WTC11 (cell line): Measurements from ENCODE around the gene AASDHPPT. TPM values are rescaled to one million over a fixed set of nuclear protein-coding genes. Genes with fewer than 3 reads are reported as not detected.

Experiments
- ATAC-seq: fragments of 200-7000 bp; cut with Tn5 transposase; 2 replicates; pipeline ENCODE4 v1.10.0; 2021; ENCODE audit warnings: mild to moderate bottlenecking, moderate library complexity
- CTCF ChIA-PET: fragments of 300-600 bp; sonication (Branson Sonifier 250); formaldehyde crosslinking; loops from one replicate; lab custom pipeline; 2021; ENCODE audit warnings: antibody characterized with exemption; lab: Charles Lee
- POLR2A ChIA-PET: fragments of 350-600 bp; sonication (Branson Sonifier 250); formaldehyde crosslinking; loops from one replicate; lab custom pipeline; 2021; ENCODE audit warnings: antibody characterized with exemption; lab: Charles Lee
- DNase-seq: peaks from one replicate; pipeline ENCODE4 v3.0.0; 2021; ENCODE audit warnings: low spot score
- H3K27ac Mint-ChIP-seq: 2 replicates; pipeline ENCODE4 v1.8.0; 2021; ENCODE audit warnings: mixed read lengths
- H3K27me3 Mint-ChIP-seq: 2 replicates; pipeline ENCODE4 v1.8.0; 2021; ENCODE audit warnings: low read depth, mild to moderate bottlenecking, moderate library complexity, mixed read lengths
- H3K36me3 Mint-ChIP-seq: 2 replicates; pipeline ENCODE4 v1.8.0; 2021; ENCODE audit warnings: mixed read lengths
- H3K4me1 Mint-ChIP-seq: 2 replicates; pipeline ENCODE4 v1.8.0; 2022; ENCODE audit warnings: mixed read lengths
- H3K4me3 Mint-ChIP-seq: 2 replicates; pipeline ENCODE4 v1.8.0; 2021; ENCODE audit warnings: mild to moderate bottlenecking, moderate library complexity, mixed read lengths
- H3K9me3 Mint-ChIP-seq: 2 replicates; pipeline ENCODE4 v1.8.0; 2021; ENCODE audit warnings: mixed read lengths
- ARID4B ChIP-seq: sonication (generic); formaldehyde crosslinking; IDR thresholded peaks from 2 replicates; pipeline ENCODE4 v1.8.0; 2023; ENCODE audit warnings: missing genetic modification reagents, mild to moderate bottlenecking, borderline replicate concordance
- ATF1 ChIP-seq: sonication (generic); formaldehyde crosslinking; IDR thresholded peaks from 2 replicates; pipeline ENCODE4 v1.8.1; 2023; ENCODE audit warnings: mild to moderate bottlenecking, moderate library complexity, missing genetic modification reagents
- ATF6 ChIP-seq: sonication (generic); formaldehyde crosslinking; IDR thresholded peaks from 2 replicates; pipeline ENCODE4 v1.8.1; 2023; ENCODE audit warnings: mild to moderate bottlenecking, missing genetic modification reagents
- IRF2 ChIP-seq: sonication (generic); formaldehyde crosslinking; IDR thresholded peaks from 2 replicates; pipeline ENCODE4 v1.8.0; 2022; ENCODE audit warnings: low read depth, missing genetic modification reagents, borderline replicate concordance
- MYBL2 ChIP-seq: sonication (generic); formaldehyde crosslinking; IDR thresholded peaks from 2 replicates; pipeline ENCODE4 v1.8.1; 2023; ENCODE audit warnings: mild to moderate bottlenecking, moderate library complexity, missing genetic modification reagents
- NR1H2 ChIP-seq: sonication (generic); formaldehyde crosslinking; IDR thresholded peaks from 2 replicates; pipeline ENCODE4 v1.9.0; 2021; ENCODE audit warnings: mild to moderate bottlenecking, moderate library complexity, missing genetic modification reagents
- ZMAT4 ChIP-seq: fragments of 250-450 bp; sonication (Bioruptor Pico); IDR thresholded peaks from 2 replicates; pipeline ENCODE4 v1.9.0; 2021; ENCODE audit warnings: mild to moderate bottlenecking
- ZNF138 ChIP-seq: sonication (generic); formaldehyde crosslinking; conservative IDR thresholded peaks from 2 replicates; pipeline ENCODE4 v1.8.1; 2022; ENCODE audit warnings: mild to moderate bottlenecking, moderate library complexity, missing genetic modification reagents
- ZNF232 ChIP-seq: sonication (generic); formaldehyde crosslinking; IDR thresholded peaks from 2 replicates; pipeline ENCODE4 v1.8.0; 2022; ENCODE audit warnings: mild to moderate bottlenecking, missing genetic modification reagents
- ZNF281 ChIP-seq: sonication (generic); formaldehyde crosslinking; IDR thresholded peaks from 2 replicates; pipeline ENCODE4 v1.8.0; 2023; ENCODE audit warnings: mild to moderate bottlenecking, missing genetic modification reagents
- ZNF416 ChIP-seq: fragments of 250-450 bp; sonication (Bioruptor Pico); IDR thresholded peaks from 2 replicates; pipeline ENCODE4 v1.9.0; 2021; ENCODE audit warnings: mild to moderate bottlenecking, inconsistent platforms
- total RNA-seq: library from RNA; stranded (reverse); gene quantifications from 3 replicates; pipeline ENCODE4 v1.2.3, GENCODE V29; 2021
- TF ChIP-seq, protein P1 (sequence below): sonication (generic); formaldehyde crosslinking; IDR thresholded peaks from 2 replicates; pipeline ENCODE4 v1.8.0; 2022; ENCODE audit warnings: mild to moderate bottlenecking, missing genetic modification reagents
- TF ChIP-seq, protein P2 (sequence below): fragments of 250-450 bp; sonication (Bioruptor Pico); IDR thresholded peaks from 2 replicates; pipeline ENCODE4 v1.8.0; 2021; ENCODE audit warnings: mild to moderate bottlenecking
- TF ChIP-seq, protein P3 (sequence below): sonication (generic); formaldehyde crosslinking; IDR thresholded peaks from 2 replicates; pipeline ENCODE4 v1.8.1; 2022; ENCODE audit warnings: low read depth, mild to moderate bottlenecking, moderate library complexity, missing genetic modification reagents, borderline replicate concordance
- TF ChIP-seq, protein P4 (sequence below): sonication (generic); formaldehyde crosslinking; conservative IDR thresholded peaks from 2 replicates; pipeline ENCODE4 v1.8.1; 2022; ENCODE audit warnings: mild to moderate bottlenecking, missing genetic modification reagents
- TF ChIP-seq, protein P5 (sequence below): fragments of 250-450 bp; sonication (Bioruptor Pico); IDR thresholded peaks from 2 replicates; pipeline ENCODE4 v1.9.0; 2021; ENCODE audit warnings: mild to moderate bottlenecking, borderline replicate concordance

AASDHPPT gene
- total RNA-seq, 1 experiment from 2014 or later = 37.0 TPM

DNA sequence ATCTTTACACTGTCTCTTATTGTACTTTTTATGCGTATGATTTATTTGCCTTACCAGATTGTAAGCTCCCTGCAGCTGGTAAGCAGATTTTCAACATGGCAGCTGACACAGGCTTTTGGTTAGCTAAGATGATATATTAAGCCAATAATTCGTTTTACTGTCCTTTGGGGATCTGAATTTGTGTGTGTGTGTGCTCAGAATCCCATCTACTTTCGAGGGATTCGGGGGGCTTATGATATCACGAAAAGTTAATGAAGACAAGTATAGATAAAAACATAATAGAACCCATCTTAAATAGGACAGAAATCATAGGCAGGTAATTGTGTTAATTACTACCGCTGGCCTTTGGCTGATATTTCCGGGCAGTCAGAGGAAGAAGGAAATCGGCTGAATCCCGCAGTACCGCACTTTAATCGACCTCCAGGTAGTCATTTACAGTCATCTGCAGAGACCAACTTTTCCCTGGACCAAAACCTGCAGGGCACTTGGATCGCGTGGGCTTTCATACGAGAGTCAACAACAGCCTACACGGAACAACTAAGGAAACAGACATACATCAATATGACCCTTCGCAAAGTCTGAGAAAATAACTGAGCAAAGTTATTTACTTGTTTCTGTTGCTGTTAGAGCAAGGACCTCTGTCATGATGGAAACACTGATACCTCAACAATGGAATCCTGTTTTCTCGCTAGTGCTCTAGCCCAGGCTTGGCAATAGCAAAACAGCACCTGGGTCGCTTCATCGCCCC, 1.1 kb upstream of the AASDHPPT start:
- H3K27me3 Mint-ChIP-seq = no peaks in the 10 kb centered on the region
- peak overlapping the region; percentile 98 for H3K27ac Mint-ChIP-seq
- DNase-seq = no peak
- peak overlapping the region; percentile 85 for H3K4me3 Mint-ChIP-seq
- H3K4me1 Mint-ChIP-seq = peaks cover 33% of the 10 kb centered on the region
- CTCF ChIA-PET = interaction anchor here (1.0 to 2.4 kb wide), 5 partner anchors 10 to 213 kb away, joined by 3 to 11 read pairs (median 4); no protein-coding TSS in a partner anchor
- POLR2A ChIA-PET = interaction anchor here (0.6 to 1.2 kb wide), 5 partner anchors 24 to 116 kb away, joined by 3 to 12 read pairs (median 3); no protein-coding TSS in a partner anchor
- TF ChIP-seq, protein P1, sequence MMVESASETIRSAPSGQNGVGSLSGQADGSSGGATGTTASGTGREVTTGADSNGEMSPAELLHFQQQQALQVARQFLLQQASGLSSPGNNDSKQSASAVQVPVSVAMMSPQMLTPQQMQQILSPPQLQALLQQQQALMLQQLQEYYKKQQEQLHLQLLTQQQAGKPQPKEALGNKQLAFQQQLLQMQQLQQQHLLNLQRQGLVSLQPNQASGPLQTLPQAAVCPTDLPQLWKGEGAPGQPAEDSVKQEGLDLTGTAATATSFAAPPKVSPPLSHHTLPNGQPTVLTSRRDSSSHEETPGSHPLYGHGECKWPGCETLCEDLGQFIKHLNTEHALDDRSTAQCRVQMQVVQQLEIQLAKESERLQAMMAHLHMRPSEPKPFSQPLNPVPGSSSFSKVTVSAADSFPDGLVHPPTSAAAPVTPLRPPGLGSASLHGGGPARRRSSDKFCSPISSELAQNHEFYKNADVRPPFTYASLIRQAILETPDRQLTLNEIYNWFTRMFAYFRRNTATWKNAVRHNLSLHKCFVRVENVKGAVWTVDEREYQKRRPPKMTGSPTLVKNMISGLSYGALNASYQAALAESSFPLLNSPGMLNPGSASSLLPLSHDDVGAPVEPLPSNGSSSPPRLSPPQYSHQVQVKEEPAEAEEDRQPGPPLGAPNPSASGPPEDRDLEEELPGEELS (CRISPR knock-in tag) = no peak
- TF ChIP-seq ATF6 (CRISPR knock-in tag) (no peak), ZNF232 (CRISPR knock-in tag) (no peak), NR1H2 (no peak), IRF2 (CRISPR knock-in tag) (no peak), ZMAT4 (no peak), ZNF138 (CRISPR knock-in tag) (no peak), MYBL2 (CRISPR knock-in tag) (no peak), ZNF281 (no peak), ZNF416 (no peak), ARID4B (CRISPR knock-in tag) (no peak), ATF1 (no peak)
- TF ChIP-seq, protein P2, sequence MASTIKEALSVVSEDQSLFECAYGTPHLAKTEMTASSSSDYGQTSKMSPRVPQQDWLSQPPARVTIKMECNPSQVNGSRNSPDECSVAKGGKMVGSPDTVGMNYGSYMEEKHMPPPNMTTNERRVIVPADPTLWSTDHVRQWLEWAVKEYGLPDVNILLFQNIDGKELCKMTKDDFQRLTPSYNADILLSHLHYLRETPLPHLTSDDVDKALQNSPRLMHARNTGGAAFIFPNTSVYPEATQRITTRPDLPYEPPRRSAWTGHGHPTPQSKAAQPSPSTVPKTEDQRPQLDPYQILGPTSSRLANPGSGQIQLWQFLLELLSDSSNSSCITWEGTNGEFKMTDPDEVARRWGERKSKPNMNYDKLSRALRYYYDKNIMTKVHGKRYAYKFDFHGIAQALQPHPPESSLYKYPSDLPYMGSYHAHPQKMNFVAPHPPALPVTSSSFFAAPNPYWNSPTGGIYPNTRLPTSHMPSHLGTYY (CRISPR knock-in tag) = no peak
- TF ChIP-seq, protein P3, sequence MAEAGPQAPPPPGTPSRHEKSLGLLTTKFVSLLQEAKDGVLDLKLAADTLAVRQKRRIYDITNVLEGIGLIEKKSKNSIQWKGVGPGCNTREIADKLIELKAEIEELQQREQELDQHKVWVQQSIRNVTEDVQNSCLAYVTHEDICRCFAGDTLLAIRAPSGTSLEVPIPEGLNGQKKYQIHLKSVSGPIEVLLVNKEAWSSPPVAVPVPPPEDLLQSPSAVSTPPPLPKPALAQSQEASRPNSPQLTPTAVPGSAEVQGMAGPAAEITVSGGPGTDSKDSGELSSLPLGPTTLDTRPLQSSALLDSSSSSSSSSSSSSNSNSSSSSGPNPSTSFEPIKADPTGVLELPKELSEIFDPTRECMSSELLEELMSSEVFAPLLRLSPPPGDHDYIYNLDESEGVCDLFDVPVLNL (CRISPR knock-in tag) = no peak
- TF ChIP-seq, protein P4, sequence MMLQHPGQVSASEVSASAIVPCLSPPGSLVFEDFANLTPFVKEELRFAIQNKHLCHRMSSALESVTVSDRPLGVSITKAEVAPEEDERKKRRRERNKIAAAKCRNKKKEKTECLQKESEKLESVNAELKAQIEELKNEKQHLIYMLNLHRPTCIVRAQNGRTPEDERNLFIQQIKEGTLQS = no peak
- TF ChIP-seq, protein P5, sequence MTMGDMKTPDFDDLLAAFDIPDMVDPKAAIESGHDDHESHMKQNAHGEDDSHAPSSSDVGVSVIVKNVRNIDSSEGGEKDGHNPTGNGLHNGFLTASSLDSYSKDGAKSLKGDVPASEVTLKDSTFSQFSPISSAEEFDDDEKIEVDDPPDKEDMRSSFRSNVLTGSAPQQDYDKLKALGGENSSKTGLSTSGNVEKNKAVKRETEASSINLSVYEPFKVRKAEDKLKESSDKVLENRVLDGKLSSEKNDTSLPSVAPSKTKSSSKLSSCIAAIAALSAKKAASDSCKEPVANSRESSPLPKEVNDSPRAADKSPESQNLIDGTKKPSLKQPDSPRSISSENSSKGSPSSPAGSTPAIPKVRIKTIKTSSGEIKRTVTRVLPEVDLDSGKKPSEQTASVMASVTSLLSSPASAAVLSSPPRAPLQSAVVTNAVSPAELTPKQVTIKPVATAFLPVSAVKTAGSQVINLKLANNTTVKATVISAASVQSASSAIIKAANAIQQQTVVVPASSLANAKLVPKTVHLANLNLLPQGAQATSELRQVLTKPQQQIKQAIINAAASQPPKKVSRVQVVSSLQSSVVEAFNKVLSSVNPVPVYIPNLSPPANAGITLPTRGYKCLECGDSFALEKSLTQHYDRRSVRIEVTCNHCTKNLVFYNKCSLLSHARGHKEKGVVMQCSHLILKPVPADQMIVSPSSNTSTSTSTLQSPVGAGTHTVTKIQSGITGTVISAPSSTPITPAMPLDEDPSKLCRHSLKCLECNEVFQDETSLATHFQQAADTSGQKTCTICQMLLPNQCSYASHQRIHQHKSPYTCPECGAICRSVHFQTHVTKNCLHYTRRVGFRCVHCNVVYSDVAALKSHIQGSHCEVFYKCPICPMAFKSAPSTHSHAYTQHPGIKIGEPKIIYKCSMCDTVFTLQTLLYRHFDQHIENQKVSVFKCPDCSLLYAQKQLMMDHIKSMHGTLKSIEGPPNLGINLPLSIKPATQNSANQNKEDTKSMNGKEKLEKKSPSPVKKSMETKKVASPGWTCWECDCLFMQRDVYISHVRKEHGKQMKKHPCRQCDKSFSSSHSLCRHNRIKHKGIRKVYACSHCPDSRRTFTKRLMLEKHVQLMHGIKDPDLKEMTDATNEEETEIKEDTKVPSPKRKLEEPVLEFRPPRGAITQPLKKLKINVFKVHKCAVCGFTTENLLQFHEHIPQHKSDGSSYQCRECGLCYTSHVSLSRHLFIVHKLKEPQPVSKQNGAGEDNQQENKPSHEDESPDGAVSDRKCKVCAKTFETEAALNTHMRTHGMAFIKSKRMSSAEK = no peak
- ATAC-seq = no peak
- no peaks in the 10 kb centered on the region for H3K9me3 Mint-ChIP-seq
- peaks cover 20% of the 10 kb centered on the region for H3K36me3 Mint-ChIP-seq
